ENCODE measurements around the gene INPP4B.

GRCh38 chr4:142801966-142802365 lies 44.1 kb downstream of the INPP4B start:
- no peak for TF ChIP-seq CTCF (conservative IDR thresholded peaks at IDR 0.05 in 1 of 2, IDR thresholded peaks at IDR 0.05 in 1 of 2; ENCODE audit: low read depth in 1 of 2, low read length in 2 of 2)
- no peak for TF ChIP-seq EZH2 (IDR thresholded peaks at IDR 0.05; ENCODE audit: low read length, missing control alignments)

Measured in fibroblast of lung (primary cell).